RKO (cell line): ENCODE data around the gene COX20.

Source experiments
- DNase-seq: peaks from one replicate; pipeline ENCODE4 v3.0.0-alpha.2; 2016; ENCODE audit warnings: low spot score

Gene COX20

DNA sequence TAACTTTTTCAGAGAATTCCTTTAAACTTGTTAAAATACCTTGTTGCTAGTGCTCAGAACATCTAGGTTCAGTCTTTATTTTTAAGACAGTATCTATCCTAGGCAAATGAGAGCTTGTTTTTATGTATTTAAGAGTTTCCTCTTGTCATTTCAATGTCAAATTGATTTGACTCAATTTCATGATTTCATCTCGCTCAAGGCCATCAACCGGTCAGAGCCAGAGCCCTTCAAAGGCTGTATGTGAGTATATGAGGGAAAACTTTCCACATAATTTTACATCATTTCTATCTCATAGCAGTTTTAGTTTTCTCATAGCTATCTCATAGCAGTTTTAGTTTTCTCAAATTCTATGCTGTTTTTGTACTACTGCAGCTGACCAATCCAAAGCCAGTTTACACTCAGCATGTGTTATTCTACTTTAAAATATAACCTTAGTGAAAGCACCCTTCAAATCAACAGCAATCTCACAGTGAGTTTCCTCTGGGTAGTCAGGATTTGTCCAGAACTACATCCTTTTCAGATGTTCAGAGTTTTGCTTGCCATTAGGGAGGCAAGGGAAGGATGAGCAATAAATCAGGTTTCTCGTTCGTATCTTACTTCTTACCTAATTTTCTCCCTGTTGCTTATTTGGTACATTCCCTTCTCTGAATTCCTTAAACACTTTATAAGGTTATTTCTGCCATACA, 16.2 kb downstream of the COX20 start:
- DNase-seq: no peak

DNA sequence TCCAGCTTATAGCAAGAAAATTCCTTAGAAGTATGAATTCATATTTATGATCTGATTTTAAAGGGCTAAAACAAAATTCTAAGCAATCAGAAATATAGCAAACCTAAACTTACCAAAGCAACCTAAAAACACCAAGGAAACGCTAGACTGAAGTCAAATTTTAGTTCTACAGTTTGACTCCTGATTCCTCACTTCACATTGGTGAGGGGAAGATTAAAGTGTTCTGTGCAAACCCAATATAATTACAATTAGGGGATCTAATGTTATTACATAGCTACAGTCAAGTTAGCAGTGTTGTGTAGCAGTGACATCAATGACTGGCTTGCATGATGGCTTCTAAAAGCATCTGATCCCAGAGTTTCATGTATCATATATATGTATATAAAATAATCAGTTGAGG, 17.2 kb downstream of the COX20 start:
- DNase-seq: no peak

DNA sequence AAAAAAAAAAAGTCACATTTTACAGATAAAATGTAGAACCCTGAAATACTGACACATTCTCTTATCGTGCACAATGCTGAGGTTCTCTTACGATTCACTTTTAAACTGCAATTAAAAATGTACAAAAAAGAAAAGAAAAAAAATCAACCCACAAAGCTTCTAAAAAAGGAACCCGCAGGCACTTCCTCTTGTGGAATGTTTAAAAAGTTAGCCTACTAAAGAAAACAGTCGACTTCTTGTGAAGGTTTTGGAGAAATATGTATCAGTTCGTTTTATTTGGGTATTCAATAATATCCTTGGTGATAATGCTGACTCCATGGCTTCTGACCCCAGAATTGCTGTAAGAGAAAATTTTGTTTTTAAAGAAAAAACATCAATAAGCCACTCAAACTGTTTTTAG, 18.7 kb downstream of the COX20 start:
- no peak for DNase-seq

DNA sequence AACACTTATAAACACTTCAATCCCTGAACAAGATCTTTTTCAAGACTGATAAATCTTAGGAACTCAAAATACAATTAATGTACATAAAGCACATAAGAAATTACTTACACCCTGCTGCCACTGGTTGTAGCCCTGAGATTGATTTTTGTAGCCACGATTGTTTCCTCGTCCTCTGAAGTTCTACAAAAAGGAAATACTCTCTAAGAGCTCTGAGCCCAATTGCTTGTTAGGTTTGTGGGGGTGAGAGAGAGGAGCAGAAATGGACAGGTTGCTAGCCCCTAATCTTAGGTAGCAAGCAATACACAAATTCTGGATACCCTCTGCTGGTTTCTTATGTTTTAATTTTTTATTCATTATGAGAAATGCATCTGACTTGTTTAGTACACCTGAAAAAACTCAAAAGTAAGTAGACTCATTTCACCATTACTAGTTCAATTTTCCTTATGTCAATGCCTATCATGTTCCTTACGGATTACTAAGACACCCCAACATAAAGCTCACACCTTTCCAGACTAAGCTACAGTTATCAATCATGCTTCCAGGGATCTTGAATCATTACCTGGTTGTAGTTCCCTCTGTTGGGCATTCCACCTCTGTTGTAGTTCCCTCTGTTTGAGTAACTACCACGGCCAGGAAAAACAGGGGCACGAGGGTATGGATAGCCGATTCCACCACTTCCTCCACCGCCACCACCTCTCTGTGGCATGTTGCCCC, 19.6 kb downstream of the COX20 start:
- no peak for DNase-seq

DNA sequence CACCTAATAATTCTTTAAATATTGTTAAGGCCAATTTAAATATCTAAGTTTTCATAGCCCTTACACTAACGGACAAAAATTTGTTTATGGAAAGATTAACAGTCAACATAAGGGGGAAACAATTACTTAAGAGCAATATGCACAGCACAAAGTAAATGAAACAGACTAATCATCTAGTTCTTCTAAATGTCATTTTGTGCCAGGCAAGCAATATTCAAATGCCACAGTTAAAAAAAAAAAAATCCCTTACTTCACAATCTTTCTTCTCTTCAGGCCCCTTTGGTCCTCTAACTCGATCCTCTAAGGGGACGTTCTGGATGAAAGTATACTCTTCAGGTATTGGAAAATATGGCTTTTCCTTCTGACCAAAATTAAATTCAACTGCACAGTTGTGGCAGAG, 22.3 kb downstream of the COX20 start:
- DNase-seq: no peak

DNA sequence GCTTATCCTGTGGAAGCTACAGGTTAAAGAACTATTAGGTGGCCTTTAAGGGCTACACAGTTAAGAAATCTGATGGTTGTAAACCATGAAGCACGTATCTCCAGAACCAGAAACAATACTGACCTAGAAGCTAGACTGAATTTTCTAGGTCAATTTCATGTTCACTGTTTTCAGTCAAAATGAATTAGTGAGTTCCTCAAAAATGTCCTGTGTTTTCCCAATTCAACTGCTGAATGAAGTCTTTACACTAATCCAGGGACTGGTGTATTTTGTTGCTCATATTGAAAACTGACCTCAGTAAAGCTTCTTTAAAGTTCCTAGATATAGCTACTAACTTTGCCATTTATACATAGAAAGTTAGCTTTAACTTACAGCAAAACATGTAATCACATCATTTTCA, 22.9 kb downstream of the COX20 start:
- no peak for DNase-seq

DNA sequence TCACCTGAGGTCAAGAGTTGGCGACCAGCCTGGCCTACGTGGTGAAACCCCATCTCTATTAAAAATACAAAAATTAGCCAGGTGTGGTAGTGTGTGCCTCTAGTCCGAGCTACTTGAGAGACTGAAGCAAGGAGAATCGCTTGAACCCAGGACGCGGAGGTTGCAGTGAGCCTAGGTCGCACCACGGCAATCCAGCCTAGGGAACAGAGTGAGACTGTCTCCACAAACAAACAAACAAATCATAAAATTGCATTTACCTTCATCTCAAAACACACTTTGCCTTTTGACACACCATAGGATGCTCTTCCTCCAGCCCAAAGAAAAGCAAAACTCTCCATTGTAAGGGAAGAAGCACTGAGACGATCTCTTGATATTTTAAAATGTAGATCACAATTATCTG, 24.6 kb downstream of the COX20 start:
- no peak for DNase-seq

DNA sequence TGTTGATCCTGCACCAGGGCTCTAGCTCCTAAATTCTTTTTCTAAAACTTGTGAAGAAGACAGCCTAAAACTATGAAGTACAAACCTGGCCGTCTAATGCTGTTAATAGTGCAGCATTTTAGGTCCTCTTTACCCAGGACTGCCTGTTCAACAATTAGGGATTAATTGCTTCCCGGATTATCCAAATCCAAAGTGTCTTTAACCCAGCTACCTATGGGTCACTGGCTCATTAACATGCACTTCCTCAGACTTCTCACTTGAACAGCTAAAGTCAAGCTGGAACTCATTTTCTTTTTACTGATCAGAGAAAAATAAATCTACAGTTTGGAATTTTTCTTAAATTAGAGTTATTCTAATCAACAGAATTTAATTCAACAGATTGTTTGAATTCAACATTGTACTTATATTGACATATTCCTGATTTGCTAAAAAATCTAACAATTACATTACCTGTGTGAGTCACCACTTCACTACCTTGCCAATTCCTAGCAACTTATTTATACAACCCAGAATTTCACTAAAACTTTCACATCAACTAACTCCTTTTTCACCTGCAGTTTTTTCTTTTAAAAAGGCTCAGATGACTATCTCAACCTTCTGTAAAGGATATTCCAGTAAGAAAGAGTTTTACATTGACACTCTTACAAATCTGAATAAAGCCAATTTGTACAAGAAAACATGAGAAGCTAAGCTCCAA, 25.6 kb downstream of the COX20 start:
- no peak for DNase-seq

DNA sequence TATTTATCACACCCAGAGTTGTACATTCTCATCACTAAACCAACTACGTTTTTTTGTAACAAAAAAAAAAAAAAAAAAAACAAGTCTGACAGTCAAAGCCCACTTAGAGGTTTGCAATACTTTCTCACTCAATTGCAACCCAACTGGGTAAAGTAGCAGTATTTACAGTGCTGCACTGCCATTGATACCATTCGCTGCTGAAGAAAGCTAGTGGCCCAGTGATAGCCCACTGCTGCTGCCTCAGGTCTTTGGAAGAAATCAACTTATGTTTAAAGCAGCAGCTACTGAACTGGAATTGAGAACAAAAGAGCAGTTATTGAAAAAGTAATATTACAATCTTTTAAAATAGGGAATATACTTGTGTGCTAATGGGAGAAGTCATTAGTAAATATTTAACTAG, 26.2 kb downstream of the COX20 start:
- DNase-seq: peak; percentile 42

DNA sequence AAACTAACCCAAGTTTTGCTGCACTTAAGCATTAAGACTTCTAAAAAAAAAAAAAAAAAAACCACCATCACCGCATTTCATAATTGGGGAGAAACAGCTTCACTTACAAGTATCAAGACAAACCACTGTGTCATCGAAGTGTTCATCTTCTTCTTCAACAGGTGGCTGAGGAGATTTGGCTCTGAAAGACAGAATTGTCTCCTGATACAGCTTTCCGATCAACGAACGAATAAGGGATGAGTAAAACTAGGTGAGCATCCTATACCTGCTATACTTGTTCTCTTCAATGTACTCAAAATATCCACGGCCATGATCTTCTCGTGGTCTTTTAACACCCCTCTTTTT, 26.9 kb downstream of the COX20 start:
- DNase-seq: peak; percentile 42

DNA sequence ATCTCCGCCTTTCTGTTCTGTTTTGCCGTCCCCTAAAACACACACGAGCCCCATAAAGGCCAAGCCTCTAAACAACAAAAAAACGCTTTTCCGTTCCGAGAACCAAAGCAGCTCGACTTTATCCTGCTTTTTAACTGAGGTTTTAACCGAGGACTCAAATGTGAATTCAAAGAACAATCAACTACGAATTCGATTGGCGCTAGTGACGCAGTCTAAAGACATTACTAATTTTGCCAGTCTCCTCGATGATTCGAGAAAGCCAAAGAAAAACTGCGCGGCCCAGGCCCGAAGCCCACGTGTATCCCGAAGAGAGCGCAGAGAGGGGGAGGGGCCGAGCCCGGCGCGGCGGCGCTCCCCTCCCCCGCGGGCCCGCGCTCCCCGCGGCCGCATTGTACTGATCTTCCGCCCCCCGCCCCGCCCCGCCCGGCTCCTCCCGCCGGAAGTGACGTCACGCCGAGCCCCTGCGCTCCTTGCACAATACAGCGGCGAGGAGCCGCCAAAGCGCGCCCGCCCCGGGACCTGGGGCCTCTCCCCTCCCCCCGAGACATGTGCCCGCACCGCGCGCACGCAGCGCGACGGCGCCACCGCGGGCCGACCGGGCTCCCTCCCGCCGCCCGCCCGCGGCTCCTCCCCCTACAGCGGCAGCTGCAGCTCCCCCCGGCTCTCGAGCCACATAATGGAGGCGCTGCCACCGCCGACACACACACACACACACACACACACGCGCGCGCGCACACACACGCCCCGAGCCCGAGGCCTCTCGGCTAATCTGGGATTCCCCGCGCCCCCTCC, 27.4 kb downstream of the COX20 start:
- DNase-seq: peak; percentile 94

DNA sequence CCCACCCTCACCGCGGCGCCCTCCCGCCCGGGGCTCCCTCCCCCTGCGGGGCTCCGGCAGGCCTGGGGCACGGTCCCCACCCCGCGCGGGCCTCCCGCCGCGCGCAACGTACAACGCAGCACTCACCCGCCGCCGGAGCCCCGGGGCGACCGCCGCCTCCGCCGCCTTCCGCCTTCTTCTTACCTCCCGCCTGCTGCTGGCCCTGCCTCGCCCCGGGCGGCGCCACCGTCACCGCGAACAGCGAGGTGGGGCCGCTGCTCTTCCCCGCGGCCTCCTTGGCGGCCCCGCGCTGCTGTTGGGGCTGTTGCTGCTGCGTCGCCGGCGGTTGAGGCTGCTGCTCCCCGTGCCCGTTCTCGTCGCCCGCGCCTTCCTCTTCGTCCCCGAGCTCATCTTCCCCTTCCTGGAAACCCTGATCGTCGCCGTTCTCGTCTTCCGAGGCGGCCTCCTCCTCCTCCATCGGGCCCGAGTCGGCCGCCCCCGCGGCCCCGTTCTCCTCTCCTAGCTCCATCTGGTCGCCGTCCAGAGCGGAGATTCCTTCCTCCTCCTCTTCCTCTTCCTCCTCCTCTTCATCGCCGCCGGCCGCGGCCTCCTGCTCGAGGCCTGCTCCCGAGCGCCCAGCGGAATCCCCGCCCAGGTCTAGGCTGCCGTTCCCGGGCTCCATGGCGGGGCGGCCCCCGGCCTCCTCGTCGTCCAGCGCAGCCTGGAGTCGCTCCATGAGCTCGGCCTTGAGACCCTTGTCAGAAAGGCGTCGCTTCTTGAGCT, 28.2 kb downstream of the COX20 start:
- no peak for DNase-seq

DNA sequence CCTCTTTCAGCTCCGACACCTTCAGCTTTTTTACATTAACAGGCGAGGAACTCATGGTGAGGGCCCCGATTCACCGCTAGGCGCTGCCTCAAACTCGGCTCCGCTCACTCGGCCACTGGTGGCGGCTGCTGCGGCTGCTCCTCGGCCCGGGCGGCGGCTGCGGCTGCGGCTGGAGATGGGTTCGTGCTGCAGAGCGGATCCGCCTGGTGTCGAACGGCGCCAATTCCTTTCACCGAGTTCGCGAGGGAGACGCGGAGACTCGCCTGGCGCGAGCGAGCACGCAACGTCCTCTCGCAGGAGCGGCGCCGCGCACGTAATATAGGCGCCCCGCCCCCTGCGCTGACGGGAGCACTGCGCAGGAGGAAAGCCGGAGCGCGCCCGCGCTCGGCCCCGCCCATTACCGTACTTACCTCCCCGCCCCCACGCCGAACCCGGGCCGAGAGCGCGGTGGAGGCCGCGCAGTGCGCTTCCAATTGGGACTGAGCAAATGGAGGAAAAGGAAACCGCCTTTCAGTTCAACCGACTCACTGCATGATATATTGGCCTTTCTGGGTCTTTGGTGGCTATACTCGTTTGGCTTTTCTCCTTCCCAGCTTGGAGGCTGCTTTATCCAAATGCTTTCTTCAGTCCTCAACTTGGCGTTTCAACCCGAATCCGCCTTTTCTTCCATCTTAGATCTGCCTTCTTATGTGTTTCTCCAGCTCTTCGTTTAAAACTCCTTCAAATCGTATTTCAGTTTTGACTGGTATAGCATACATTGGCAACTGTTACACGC, 29.0 kb downstream of the COX20 start, which contains the start of gene HNRNPU:
Gene HNRNPU, minus strand, starts transcription at position 291 of the 775 bp plus-strand sequence. Its CDS starts 236 bp downstream, at position 55.
- peak; percentile 97 for DNase-seq

DNA sequence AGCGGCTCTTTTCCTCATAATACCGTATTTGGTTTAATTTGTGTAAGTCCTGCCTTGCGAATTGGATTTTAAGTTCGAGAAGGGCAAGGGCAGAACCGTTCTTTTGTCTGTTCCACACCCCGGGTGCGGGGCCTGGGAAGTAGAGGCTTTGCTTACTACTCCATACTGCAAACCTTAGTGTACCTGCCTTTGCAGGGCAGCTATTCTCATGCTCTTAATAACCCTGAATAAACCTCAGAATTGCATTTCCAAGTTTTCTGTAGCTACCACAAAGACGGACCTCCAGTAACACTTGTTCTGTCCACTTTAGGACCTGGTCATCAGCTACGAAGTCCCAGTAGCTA, 29.5 kb downstream of the COX20 start:
- DNase-seq: no peak

DNA sequence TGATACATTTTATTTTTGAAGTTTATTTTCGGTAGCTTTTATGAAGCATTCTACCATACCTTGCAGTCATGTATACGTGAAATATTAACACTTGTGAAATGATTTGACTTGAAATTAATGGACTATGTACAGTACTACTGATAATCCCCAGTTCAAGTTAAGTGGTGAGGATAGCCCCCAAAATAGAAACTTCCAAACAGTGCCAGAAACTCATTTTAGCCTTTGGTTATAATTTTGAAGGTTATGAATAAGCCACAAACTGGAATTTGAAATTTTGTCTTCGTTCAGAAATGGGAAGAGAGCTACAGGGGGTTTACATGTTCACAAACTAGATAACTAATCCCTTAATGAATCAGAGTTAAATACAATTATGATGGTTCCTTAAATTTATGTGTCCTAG, 30.4 kb downstream of the COX20 start:
- no peak for DNase-seq

DNA sequence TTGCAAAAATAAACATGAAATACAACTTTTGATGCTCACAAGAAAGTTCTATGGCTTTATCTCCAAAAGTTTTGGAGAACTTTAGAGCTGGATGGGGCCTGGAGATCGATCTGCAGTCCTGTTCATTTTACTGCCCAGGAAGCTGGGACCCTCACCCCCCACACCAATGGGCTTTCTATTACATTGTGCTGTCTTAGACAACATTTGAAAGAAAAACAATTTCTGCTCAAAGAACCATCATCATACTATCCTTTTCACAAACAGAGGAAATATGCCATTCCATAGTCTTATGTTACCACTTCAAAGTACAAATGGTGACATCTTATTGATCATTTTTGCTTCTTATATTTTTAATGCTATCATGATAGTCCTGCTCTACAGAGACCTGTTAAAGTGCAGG, 30.9 kb downstream of the COX20 start:
- DNase-seq: no peak

DNA sequence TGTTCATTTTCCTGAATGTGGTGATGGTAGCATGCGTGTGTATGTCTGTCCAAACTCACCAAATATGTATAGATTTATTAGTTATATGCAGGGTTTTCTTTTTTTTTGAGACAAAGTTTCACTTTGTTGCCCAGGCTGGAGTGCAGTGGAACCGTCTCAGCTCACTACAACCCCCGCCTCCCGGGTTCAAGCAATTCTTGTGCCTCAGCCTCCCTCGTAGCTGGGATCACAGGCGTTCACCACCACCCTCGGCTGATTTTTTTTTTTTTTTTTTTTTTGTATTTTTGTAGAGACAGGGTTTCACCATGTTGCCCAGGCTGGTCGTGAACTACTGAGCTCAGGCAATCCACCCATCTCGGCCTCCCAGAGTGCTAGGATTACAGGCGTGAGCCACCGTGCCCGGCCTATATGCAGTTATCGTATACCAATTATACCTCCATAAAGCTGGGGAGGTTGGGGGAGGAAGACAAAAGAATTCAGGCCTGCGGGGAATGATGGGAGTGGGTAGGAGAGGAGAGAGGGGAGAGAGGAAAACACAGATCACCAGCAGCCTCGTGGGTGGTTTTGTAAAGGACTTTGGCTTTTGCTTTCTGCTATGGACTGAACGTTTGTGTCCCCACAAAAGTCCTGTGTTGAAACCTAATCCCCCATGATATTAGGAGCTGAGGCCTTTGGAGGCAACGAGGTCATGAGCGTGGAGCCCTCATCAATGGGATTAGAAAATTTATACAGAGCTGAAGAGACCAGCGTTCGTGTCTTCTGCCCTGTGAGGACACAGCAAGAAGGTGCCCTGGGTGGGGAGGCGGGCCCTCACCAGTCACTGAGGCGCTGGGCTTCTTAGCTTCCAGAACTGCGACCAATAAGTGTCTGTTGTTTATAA, 33.3 kb downstream of the COX20 start:
- no peak for DNase-seq

DNA sequence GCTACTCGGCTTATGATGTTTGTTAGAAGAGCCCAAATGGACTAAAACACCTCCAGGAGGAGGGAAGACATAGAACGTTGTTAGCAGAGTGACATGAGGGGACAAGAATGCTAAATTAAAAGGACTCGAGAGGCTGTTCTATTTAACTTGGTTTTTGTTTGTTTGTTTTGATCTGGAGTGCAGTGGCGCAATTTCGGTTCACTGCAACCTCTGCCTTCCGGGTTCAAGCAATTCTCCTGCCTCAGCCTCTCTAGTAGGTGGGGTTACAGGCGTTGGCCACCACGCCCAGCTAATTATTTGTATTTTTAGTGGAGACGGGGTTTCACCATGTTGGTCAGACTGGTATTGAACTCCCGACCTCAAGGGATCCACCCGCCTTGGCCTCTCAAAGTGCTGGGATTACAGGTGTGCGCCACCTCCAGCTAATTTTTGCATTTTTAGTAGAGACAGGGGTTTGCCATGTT, 33.9 kb downstream of the COX20 start:
- DNase-seq: no peak

DNA sequence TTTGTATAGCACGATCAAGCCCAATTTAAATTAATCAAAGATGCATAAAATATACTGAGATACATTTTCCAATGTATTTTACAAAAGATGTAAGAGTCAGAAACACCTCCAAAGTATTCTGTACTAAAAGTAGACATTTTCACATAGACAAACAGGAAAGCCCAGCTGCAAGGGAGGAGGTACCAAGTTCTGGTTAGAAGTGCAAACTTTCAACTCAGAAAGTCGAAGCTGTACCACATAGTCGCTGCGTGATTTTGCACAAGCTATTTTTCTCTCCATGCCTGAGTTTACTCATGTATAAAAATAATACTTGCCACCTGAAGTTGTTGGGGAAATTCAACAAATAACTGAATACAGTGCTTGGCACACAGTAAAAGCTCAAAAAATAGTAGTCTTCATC, 34.5 kb downstream of the COX20 start:
- DNase-seq: no peak
